ENCODE measurements around the gene CHST13.
"Not testable (repeated sequence)": the region's sequence is repeated elsewhere in the genome, so short reads cannot be mapped to it uniquely, and the experiment has no call there.

CHST13 gene

GRCh38 chr3:126525853-126526667, 2.1 kb downstream of the CHST13 start:
- DNase-seq (ENCODE audit: low spot score) = no peak

GRCh38 chr3:126526668-126527005, 2.7 kb downstream of the CHST13 start:
- DNase-seq (ENCODE audit: low spot score) = no peak

- DNase-seq (ENCODE audit: low spot score) = no peak
These were observed 3.1 kb downstream of the CHST13 start for GRCh38 chr3:126527006-126527405.

- DNase-seq (ENCODE audit: low spot score) = no peak
These were observed 3.7 kb downstream of the CHST13 start for GRCh38 chr3:126527455-126528211.

GRCh38 chr3:126528419-126528799, 4.5 kb downstream of the CHST13 start:
- no peak for DNase-seq (ENCODE audit: low spot score)

- no peak for DNase-seq (ENCODE audit: low spot score)
These were observed 5.0 kb downstream of the CHST13 start for GRCh38 chr3:126528800-126529541.

GRCh38 chr3:126529585-126530170, 5.7 kb downstream of the CHST13 start:
- DNase-seq (ENCODE audit: low spot score) = no peak

- peak; percentile 18 for DNase-seq (ENCODE audit: low spot score)
These were observed 6.5 kb downstream of the CHST13 start for GRCh38 chr3:126530171-126531050.

- DNase-seq (ENCODE audit: low spot score) = no peak
These were observed 7.0 kb downstream of the CHST13 start for GRCh38 chr3:126531051-126531330.

GRCh38 chr3:126533506-126533905, 9.6 kb downstream of the CHST13 start:
- DNase-seq (ENCODE audit: low spot score) = no peak

GRCh38 chr3:126534716-126535115, 10.8 kb downstream of the CHST13 start:
- DNase-seq (ENCODE audit: low spot score) = not testable (repeated sequence)

- no peak for DNase-seq (ENCODE audit: low spot score)
These were observed 11.7 kb downstream of the CHST13 start for GRCh38 chr3:126535636-126536035.

GRCh38 chr3:126536126-126536525, 12.2 kb downstream of the CHST13 start:
- DNase-seq (ENCODE audit: low spot score) = no peak

GRCh38 chr3:126537116-126537729, 13.3 kb downstream of the CHST13 start:
- DNase-seq (ENCODE audit: low spot score) = no peak

GRCh38 chr3:126537730-126538281, 13.9 kb downstream of the CHST13 start:
- no peak for DNase-seq (ENCODE audit: low spot score)

GRCh38 chr3:126538316-126538715, 14.4 kb downstream of the CHST13 start:
- DNase-seq (ENCODE audit: low spot score) = no peak

GRCh38 chr3:126538966-126539365, 15.0 kb downstream of the CHST13 start:
- DNase-seq (ENCODE audit: low spot score) = no peak

- DNase-seq (ENCODE audit: low spot score) = no peak
These were observed 15.7 kb downstream of the CHST13 start for GRCh38 chr3:126539558-126540250.

- peak; percentile 27 for DNase-seq (ENCODE audit: low spot score)
These were observed 16.4 kb downstream of the CHST13 start for GRCh38 chr3:126540342-126540849.
